Measurements from ENCODE around the gene ITIH4. TPM values are rescaled to one million over a fixed set of nuclear protein-coding genes. Genes with fewer than 3 reads are reported as not detected.

The ITIH4 gene
- total RNA-seq, 1 donor = 1.3 TPM

DNA sequence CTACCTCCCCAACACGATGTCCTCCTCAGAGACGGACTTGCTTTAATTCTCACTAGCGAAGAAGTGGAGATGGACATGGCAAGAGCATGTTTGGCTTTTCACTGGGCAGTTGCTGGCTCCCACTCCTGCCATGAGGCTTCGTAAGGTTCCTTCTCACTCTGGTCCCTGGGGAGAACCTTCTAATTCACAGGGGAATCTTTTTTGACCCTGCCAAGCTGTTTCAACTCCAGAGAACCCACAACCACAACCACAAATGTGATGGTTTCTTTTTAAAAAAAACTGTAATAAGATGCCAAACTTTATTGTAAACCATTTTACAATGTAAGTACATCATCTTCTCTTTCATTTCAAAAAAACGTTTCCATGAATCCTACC, 6.0 kb upstream of the ITIH4 start:
- TF ChIP-seq, protein P1, sequence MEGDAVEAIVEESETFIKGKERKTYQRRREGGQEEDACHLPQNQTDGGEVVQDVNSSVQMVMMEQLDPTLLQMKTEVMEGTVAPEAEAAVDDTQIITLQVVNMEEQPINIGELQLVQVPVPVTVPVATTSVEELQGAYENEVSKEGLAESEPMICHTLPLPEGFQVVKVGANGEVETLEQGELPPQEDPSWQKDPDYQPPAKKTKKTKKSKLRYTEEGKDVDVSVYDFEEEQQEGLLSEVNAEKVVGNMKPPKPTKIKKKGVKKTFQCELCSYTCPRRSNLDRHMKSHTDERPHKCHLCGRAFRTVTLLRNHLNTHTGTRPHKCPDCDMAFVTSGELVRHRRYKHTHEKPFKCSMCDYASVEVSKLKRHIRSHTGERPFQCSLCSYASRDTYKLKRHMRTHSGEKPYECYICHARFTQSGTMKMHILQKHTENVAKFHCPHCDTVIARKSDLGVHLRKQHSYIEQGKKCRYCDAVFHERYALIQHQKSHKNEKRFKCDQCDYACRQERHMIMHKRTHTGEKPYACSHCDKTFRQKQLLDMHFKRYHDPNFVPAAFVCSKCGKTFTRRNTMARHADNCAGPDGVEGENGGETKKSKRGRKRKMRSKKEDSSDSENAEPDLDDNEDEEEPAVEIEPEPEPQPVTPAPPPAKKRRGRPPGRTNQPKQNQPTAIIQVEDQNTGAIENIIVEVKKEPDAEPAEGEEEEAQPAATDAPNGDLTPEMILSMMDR (IDR thresholded peaks at IDR 0.05; ENCODE audit: insufficient read depth, low read depth, low read length) = no peak

DNA sequence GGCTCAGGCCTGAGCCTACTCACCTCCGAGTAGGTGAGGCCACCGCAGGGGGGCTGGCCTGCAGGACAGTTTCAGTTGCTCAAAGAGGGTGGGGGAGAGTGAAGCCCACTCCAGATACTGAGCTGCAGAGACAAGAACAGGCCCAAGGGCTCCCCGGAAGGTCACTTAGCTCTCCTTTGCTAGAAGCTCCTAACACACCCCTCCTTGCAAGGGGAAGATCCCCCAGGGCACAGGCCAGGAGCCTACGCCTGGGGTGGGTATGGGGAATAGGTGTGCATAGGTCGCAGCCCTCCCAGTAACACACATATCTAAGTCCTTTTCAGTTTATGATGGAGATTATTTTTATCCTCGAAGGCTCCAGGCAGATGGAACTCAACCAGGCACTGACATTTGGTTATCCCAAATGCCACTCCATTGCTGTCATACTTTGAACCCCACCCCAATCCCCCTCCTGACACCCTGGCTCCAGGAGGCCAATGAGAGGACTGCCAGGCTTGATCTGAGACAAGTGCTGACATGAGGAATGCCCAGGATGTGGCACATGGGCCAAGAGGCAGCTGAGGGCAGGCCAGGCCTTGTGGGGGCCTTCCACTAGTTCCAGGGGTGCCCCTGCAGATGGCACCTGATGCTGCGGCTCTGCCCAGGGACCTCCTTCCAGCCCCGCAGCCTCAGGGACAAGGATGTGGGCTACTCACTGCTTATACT, 5.4 kb upstream of the ITIH4 start:
- H3K4me3 ChIP-seq (ENCODE audit: low read depth, low read length) = no peak overlapping the region
- TF ChIP-seq, protein P1 (IDR thresholded peaks at IDR 0.05; ENCODE audit: insufficient read depth, low read depth, low read length) = no peak
- no peak for DNase-seq (ENCODE audit: low read depth)

More for the DNA sequence above, 6.0 kb upstream of the ITIH4 start:
- DNase-seq (ENCODE audit: low read depth) = no peak
- no peak overlapping the region for H3K4me3 ChIP-seq (ENCODE audit: low read depth, low read length)

- peak; percentile 33 for DNase-seq (ENCODE audit: low read depth)
- H3K4me3 ChIP-seq (ENCODE audit: low read depth, low read length) = no peak within 1 kb of the TSS
- TF ChIP-seq, protein P1 (IDR thresholded peaks at IDR 0.05; ENCODE audit: insufficient read depth, low read depth, low read length) = no peak
Observed at GRCh38 chr3:52834871-52835501, 4.5 kb upstream of the ITIH4 start, which contains the start of gene MUSTN1. MUSTN1 (minus strand) TSS chr3:52835019; CDS start chr3:52834948, 71 bp downstream.

DNA sequence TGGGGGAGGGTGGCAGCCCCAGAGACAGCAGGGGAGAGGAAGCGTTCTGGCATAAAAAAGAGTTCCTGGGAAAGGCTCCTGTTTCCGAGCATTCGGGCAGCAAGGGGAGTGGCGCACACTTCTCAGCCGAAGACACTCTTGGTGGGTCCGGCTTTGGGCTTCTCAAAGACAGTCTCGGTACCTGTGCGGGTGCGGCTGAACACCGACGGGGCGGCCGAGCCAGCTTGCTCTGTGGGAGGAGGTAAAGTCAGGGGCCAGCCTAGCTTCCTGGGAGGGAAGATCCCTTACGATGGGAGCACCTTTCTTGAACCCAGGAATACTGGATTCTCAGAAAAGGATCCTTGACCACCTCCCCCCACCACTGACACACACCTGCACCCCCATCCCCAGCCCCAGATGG, 2.7 kb upstream of the ITIH4 start:
- no peak overlapping the region for H3K4me3 ChIP-seq (ENCODE audit: low read depth, low read length)
- TF ChIP-seq, protein P1 (IDR thresholded peaks at IDR 0.05; ENCODE audit: insufficient read depth, low read depth, low read length) = no peak
- DNase-seq (ENCODE audit: low read depth) = no peak

DNA sequence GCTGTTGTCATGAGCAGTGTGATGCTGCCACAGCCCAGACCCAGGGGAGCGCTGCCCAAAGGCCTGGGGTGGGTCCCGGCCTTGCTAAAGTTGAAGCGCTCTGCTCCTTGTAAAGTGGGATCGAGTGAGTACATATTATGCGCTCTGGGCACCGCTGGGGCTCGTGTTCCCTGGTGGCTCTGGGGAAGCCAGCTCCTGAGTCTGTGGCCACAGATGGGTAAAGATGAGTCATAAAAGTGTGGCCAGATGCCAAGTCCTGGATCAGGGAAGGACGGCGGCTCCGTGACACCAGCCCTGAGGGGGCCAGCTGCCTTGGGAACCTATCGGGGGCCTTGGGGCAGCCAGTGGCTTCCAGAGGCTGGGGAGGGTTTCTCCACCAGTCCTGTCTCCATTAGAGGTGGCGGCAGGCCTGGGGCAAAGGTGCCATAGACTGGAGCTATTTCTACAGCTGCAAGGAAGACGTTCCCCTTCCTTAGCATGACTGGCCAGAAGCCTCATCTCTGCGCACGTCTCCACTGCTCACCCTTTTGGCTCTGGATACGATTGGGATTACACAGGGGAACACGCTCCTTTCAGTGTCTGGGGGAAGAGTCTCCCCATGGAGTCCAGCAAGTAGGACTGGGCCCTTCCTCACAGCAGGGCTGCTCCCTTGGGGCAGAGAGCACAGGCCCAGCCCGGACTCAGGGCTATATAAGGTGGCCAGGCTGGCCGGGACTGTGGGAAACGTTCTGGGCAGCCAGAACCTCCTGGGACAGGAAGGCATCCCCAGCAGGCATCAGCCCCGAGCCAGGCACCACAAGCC, 1.2 kb upstream of the ITIH4 start:
- TF ChIP-seq, protein P1 (IDR thresholded peaks at IDR 0.05; ENCODE audit: insufficient read depth, low read depth, low read length) = no peak
- DNase-seq (ENCODE audit: low read depth) = peak; percentile 81
- H3K4me3 ChIP-seq (ENCODE audit: low read depth, low read length) = no peak overlapping the region

DNA sequence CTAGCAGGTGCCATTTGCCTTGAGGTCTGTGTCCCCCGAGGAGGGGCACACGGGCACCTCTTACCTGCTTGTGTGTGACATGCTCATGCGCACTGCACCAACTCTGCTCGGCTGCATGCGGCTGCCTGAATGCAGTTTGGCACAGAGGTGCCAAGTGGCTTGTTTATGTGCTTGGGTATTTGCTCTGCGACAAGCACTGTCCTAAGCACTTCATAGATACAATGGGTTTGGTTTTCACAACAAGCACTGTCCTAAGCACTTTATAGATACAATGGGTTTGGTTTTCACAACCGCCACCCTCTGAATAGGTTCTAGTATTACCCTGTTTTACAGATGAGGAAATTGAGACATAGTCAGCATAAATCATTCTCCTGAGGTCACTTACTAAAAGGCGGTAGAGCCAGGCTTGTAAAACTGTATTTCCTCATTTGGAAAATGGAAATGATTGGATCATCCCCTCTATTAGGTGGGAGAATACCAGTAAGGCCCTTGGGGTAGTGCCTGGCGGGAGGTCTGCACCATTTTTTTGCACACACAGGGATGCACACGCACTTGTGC, 487 bp downstream of the ITIH4 start:
- TF ChIP-seq, protein P1 (IDR thresholded peaks at IDR 0.05; ENCODE audit: insufficient read depth, low read depth, low read length) = no peak
- DNase-seq (ENCODE audit: low read depth) = peak; percentile 14
- H3K4me3 ChIP-seq (ENCODE audit: low read depth, low read length) = no peak overlapping the region

All from fibroblast of villous mesenchyme (primary cell).